ENCODE data around the gene IRF1.

Gene IRF1

DNA sequence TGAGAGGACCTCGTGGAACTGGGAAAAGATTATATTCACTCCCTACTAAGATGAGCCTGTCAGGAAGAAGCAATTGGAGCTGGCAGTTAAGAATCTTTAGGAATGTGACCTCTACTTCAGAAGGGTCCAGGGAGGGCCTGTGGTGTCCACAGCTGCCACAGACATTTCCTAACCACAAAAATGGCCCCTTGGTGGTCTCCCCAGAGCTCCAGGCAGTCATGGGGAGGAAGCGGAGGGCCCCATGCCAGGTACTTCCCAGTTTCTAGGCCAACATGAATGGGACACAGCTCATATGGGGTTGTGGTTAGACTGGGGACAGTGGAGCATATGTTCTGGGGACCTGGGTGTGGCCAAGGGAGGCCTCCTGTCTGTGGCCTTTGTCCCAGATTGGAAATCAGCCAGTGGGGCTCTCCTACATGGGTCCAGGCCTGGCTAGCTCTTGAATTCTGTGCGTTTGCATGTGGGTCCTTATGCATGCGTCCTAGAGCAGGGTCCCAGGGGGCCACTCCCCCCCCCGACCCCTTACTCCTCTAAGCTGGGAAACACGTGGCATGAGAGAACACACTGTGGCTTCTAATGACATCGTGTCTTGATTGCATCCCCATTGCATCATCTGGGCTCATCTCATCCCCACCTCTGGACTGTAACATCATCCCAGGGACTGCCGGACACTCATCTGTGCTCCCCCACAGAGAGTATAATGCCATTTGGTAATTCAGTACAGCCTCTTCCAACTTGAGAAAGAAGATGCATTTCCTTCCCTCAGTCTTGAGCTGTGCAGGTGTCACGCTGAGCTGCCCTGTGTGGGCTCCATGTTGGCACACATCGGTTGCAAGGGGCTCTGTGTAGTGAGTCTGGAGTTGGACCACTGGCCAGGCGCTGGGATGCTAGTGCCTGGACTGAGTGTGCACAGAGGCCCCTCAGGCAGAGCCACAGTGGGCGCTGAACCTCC lies 31.3 kb downstream of the IRF1 start:
- intact Hi-C loops (cut with DNase I; ENCODE audit: low total_unique reads), result no loop called here
- H3K36me3 ChIP-seq, result peaks cover 0 to 1% (median 0%) of the 10 kb centered on the region in 3 donors
- H3K27me3 ChIP-seq, result no peaks in the 10 kb centered on the region
- TF ChIP-seq, protein P1, sequence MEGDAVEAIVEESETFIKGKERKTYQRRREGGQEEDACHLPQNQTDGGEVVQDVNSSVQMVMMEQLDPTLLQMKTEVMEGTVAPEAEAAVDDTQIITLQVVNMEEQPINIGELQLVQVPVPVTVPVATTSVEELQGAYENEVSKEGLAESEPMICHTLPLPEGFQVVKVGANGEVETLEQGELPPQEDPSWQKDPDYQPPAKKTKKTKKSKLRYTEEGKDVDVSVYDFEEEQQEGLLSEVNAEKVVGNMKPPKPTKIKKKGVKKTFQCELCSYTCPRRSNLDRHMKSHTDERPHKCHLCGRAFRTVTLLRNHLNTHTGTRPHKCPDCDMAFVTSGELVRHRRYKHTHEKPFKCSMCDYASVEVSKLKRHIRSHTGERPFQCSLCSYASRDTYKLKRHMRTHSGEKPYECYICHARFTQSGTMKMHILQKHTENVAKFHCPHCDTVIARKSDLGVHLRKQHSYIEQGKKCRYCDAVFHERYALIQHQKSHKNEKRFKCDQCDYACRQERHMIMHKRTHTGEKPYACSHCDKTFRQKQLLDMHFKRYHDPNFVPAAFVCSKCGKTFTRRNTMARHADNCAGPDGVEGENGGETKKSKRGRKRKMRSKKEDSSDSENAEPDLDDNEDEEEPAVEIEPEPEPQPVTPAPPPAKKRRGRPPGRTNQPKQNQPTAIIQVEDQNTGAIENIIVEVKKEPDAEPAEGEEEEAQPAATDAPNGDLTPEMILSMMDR (IDR thresholded peaks at IDR 0.05), result no peak
- H3K4me3 ChIP-seq, result no peak overlapping the region
- peaks cover 0 to 33% (median 15%) of the 10 kb centered on the region in 4 donors for H3K4me1 ChIP-seq
- no peaks in the 10 kb centered on the region for H3K9me3 ChIP-seq
- H3K27ac ChIP-seq, result no peak overlapping the region
- DNase-seq, result peak in 1 of 2 donors; percentile 62

DNA sequence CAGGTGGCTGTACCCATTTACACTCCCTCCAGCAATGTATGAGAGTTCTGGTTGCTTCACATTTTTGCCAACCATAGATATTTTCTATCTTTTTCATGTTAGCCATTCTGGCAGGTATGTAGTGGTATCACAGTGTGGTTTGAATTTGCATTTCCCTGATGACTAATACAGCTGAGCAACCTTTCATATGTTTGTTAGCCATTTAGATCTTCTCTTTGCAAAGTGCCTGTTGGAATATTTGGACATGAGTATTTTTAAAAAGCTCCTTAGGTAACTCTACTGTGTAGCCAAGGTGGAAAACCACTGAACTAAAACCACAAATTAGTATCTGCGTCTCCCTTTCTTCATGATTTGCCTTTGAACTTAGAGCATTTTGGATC lies 31.9 kb downstream of the IRF1 start:
- TF ChIP-seq, protein P1 (IDR thresholded peaks at IDR 0.05), result no peak
- H3K4me1 ChIP-seq, result peaks cover 0 to 26% (median 11%) of the 10 kb centered on the region in 4 donors
- H3K4me3 ChIP-seq, result no peak overlapping the region
- no peak for DNase-seq
- no peak overlapping the region for H3K27ac ChIP-seq
- no peaks in the 10 kb centered on the region for H3K27me3 ChIP-seq
- intact Hi-C loops (cut with DNase I; ENCODE audit: low total_unique reads), result no loop called here
- H3K36me3 ChIP-seq, result peaks cover 0 to 8% (median 0%) of the 10 kb centered on the region in 3 donors
- H3K9me3 ChIP-seq, result no peaks in the 10 kb centered on the region

DNA sequence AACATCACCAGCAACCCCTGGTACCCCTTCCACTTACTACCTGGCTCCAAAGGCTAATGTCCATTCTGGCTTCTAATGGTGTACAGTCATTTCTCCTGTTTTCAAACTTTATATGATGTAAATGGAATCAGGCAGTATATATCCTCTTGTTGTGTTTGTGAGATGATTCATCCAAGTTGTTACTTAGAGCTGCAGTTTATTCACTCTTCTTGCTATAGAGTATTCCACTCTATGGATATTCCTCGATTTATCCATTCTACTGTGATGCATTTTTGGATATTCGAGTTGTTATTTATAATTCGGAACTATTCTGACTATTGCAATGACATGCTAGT lies 32.4 kb downstream of the IRF1 start:
- Histone ChIP-seq H3K27ac (no peak overlapping the region), H3K36me3 (peaks cover 0 to 10% (median 0%) of the 10 kb centered on the region in 3 donors), H3K9me3 (no peaks in the 10 kb centered on the region), H3K4me1 (peaks cover 0 to 26% (median 9%) of the 10 kb centered on the region in 4 donors), H3K4me3 (no peak overlapping the region), H3K27me3 (no peaks in the 10 kb centered on the region)
- no peak for DNase-seq
- intact Hi-C loops (cut with DNase I; ENCODE audit: low total_unique reads), result no loop called here
- TF ChIP-seq, protein P1 (IDR thresholded peaks at IDR 0.05), result no peak

DNA sequence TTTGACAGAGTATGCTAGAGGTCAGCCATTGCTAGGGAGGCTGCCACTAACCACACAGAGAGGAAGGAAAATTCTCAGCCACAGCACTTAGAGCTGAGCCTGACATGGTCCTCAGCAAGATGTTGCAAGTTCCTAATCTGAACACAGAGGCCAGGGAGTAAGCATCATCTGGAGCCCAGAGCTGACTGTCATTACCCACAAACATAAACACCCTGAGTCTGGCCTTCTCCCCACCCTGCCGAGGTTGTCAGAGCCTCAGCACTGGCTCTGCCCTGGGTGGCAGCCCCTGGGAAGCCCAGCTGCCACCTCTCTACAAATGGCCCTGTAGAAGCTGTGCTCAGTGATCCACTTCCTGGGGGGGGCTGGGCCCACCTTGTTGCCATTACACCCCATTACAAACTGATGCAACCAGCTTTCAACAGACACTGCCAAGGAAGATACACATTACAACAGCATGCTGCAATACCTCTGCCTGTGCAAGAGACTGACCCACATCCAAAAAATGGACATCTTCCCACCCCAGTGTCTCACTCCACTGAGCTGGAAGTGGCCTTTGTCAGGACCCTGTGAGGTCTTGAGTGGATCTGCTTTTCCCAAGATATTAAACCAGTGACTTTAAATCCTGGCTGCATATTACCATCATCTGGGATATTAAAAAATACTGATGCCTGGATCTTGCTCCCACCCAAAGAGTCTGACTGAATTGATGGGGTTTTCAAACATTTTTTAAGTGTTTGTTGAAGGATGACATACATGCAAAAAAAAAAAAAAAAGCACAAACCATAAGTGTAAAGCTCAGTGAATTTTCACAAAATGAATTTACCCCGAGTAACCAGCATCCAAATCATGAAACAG lies 33.0 kb downstream of the IRF1 start:
- Histone ChIP-seq H3K27me3 (no peaks in the 10 kb centered on the region), H3K9me3 (no peaks in the 10 kb centered on the region), H3K4me3 (no peak overlapping the region), H3K27ac (peak overlapping the region in 1 of 2 donors; percentile 14), H3K4me1 (peaks cover 0 to 26% (median 9%) of the 10 kb centered on the region in 4 donors), H3K36me3 (peaks cover 0 to 10% (median 0%) of the 10 kb centered on the region in 3 donors)
- TF ChIP-seq, protein P1 (IDR thresholded peaks at IDR 0.05), result no peak
- intact Hi-C loops (cut with DNase I; ENCODE audit: low total_unique reads), result no loop called here
- peak; percentile 60 to 65 for DNase-seq

DNA sequence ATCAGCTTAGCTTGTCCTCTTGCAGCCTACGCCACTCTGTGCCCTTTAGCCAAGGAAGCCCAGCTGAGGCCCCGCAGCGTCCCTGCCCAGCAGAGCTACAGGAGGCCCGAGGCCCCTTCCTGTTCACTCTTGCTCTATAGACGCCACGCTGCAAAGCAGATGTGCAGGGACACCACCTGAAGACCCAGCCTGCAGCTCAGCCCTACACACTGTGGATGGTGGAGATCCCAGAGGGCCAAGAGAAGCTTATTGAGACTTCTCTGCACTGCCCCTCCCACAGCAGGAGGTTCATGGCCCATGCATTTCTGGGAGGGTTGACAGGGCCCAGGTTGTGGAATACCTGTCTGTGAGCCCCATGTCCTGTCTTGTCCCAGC lies 33.6 kb downstream of the IRF1 start:
- DNase-seq, result peak in 1 of 2 donors; percentile 61
- Histone ChIP-seq H3K4me1 (peaks cover 0 to 26% (median 9%) of the 10 kb centered on the region in 4 donors), H3K9me3 (no peaks in the 10 kb centered on the region), H3K4me3 (no peak overlapping the region), H3K27me3 (no peaks in the 10 kb centered on the region), H3K36me3 (peaks cover 0 to 10% (median 0%) of the 10 kb centered on the region in 3 donors), H3K27ac (peak overlapping the region in 1 of 2 donors; percentile 14)
- intact Hi-C loops (cut with DNase I; ENCODE audit: low total_unique reads), result no loop called here
- TF ChIP-seq, protein P1 (IDR thresholded peaks at IDR 0.05), result no peak

All from tibial artery (tissue), 4 donors.